Activated CD8-positive, alpha-beta memory T cell treated with anti-CD3 and anti-CD28 coated beads for 1 hour (primary cell): ENCODE measurements around the gene ZNF490.

Experiments used
- DNase-seq, 2 donors: peaks; one replicate each; pipeline ENCODE4 v3.0.0-alpha.2; 2020; ENCODE audit warnings: low read depth in 1 of 2; ENCODE audit errors: extremely low read depth in 1 of 2

Gene ZNF490

GRCh38 chr19:12546068-12546467 is 64.5 kb downstream of the ZNF490 start:
- DNase-seq: no peak

- no peak for DNase-seq
Observed at GRCh38 chr19:12545267-12545666, 65.3 kb downstream of the ZNF490 start.

DNA sequence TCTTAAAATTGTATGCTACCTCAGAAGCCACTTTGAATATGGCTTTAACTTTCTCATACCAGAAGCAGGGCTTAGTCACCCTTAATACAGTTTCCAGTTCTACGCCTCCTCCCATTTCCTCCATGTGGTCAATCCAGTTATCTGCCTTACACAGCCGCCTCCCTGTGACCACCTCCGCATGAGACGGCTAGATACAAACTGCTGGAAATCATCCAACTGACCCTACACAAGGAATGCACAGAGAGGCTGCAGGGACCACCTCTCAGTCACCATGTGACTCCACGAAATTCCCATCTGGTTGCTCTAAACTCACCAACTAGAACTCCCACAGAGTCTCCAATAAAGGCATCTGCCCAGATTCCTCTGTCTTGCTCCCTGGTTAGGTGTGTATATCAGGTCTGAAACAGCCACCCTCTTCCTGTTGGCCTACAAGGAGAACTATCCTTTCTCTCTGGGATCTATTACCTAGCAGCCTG is 66.2 kb downstream of the ZNF490 start:
- DNase-seq: no peak

DNA sequence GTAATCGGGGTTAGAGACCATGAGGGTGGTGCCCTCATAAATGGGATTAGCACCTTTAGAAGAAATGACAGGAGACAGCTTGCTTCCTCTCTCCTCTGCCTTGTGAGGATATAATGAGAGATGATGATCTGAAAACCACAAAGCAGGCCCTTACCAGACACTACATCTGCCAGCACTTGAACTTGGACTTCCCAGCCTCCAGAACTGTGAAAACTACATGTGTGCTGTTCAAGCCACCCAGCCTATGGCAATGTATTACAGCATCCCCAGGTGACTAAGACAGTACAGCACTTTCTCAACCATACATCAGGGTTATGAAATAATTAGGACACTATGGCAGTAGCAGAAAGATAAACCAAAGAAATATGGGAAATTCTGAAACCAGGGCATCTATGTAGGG is 66.8 kb downstream of the ZNF490 start:
- no peak for DNase-seq
